Activated B cell treated with CpG ODN at 0.5 μM for 24 hours (primary cell): ENCODE results near the gene NDUFS2. TPM values are rescaled to one million over a fixed set of nuclear protein-coding genes. Genes with fewer than 3 reads are reported as not detected.

Source experiments
- ATAC-seq: fragments of 200-7000 bp; cut with Tn5 transposase; one replicate; pipeline ENCODE4 v1.10.0; 2021; ENCODE audit warnings: low read depth, mild to moderate bottlenecking, moderate library complexity
- CTCF ChIA-PET: fragments of 350-600 bp; sonication (Branson Sonifier 250); formaldehyde crosslinking; loops from one replicate; lab custom pipeline; 2021; ENCODE audit warnings: antibody characterized with exemption; lab: Charles Lee
- POLR2A ChIA-PET: fragments of 350-600 bp; sonication (Branson Sonifier 250); formaldehyde crosslinking; loops from one replicate; lab custom pipeline; 2021; ENCODE audit warnings: antibody characterized with exemption; lab: Charles Lee
- DNase-seq: peaks from one replicate; pipeline ENCODE4 v3.0.0; 2022
- H3K27ac Mint-ChIP-seq: one replicate; pipeline ENCODE4 v1.8.0; 2020; ENCODE audit warnings: mixed read lengths
- H3K27me3 Mint-ChIP-seq: one replicate; pipeline ENCODE4 v1.8.0; 2021; ENCODE audit warnings: mixed read lengths
- H3K36me3 Mint-ChIP-seq: one replicate; pipeline ENCODE4 v1.8.0; 2021; ENCODE audit warnings: low read depth, mixed read lengths
- H3K4me1 Mint-ChIP-seq: one replicate; pipeline ENCODE4 v1.8.0; 2021; ENCODE audit warnings: mixed read lengths
- H3K4me3 Mint-ChIP-seq: one replicate; pipeline ENCODE4 v1.8.0; 2020; ENCODE audit warnings: mild to moderate bottlenecking, mixed read lengths
- H3K9me3 Mint-ChIP-seq: one replicate; pipeline ENCODE4 v1.8.0; 2020; ENCODE audit warnings: mixed read lengths
- intact Hi-C: fragments of 100-400 bp; cut with micrococcal nuclease; formaldehyde crosslinking; loops from one replicate; pipeline ENCODE4 v1.15.1; 2024
- total RNA-seq: library from RNA; stranded (reverse); gene quantifications from 2 replicates; pipeline ENCODE4 v1.2.3, GENCODE V29; 2022
- TF ChIP-seq, protein P1 (sequence below): fragments of 200-600 bp; IDR thresholded peaks from one replicate; pipeline ENCODE4 v1.8.0; 2022; ENCODE audit warnings: antibody characterized with exemption, mild to moderate bottlenecking

NDUFS2 gene
- total RNA-seq, 1 donor from 2014 or later = 73.9 TPM

DNA sequence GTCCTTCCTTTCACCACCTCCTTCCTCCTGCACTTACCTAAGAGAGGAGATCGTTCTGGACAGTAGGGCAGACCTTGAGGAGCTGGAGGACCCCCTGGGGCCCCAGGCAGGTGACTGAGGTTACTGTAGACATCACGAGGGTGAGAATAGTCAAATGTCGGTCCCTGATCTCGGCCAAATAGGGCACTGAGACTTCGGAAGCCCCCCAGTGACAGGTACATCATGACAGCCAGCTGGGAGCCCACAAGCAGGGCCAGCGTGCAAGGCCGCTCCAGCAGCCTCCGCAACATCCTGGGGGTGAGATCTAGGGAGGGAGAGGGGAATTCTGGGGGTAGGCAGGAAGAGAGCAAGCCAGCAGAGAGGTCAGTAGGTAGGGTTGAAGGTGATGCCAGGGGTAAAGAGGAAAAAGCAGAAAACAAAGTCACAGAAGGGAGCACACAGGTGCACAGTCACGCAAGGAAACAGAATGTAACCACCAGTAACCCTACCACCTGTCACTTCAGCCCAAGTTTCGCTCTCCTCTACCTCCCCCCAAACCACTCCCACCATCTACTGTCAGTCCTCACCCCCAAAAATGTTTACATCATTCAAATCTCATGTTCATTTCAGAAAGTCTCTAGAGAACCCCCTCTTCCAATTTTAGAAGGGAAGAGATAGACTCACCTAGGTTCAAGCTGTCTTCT is 26.3 kb upstream of the NDUFS2 start:
- no peaks in the 10 kb centered on the region for H3K27me3 Mint-ChIP-seq
- H3K36me3 Mint-ChIP-seq = peaks cover 57% of the 10 kb centered on the region
- H3K4me3 Mint-ChIP-seq = peak overlapping the region; percentile 99
- CTCF ChIA-PET = interaction anchor here (0.8 to 2.8 kb wide), 3 partner anchors 10 to 206 kb away, joined by 3 to 18 read pairs (median 7); partner anchors contain the start of gene PPOX
- DNase-seq (no peak), ATAC-seq (no peak)
- intact Hi-C loops = no loop called here
- peaks cover 53% of the 10 kb centered on the region for H3K4me1 Mint-ChIP-seq
- H3K9me3 Mint-ChIP-seq = no peaks in the 10 kb centered on the region
- TF ChIP-seq, protein P1, sequence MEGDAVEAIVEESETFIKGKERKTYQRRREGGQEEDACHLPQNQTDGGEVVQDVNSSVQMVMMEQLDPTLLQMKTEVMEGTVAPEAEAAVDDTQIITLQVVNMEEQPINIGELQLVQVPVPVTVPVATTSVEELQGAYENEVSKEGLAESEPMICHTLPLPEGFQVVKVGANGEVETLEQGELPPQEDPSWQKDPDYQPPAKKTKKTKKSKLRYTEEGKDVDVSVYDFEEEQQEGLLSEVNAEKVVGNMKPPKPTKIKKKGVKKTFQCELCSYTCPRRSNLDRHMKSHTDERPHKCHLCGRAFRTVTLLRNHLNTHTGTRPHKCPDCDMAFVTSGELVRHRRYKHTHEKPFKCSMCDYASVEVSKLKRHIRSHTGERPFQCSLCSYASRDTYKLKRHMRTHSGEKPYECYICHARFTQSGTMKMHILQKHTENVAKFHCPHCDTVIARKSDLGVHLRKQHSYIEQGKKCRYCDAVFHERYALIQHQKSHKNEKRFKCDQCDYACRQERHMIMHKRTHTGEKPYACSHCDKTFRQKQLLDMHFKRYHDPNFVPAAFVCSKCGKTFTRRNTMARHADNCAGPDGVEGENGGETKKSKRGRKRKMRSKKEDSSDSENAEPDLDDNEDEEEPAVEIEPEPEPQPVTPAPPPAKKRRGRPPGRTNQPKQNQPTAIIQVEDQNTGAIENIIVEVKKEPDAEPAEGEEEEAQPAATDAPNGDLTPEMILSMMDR = no peak
- H3K27ac Mint-ChIP-seq = peak overlapping the region; percentile 99
- POLR2A ChIA-PET = interaction anchor here (1.0 to 4.3 kb wide), 10 partner anchors 10 to 469 kb away, joined by 3 to 42 read pairs (median 6); partner anchors contain the start of genes DEDD, NDUFS2, PPOX and UFC1

DNA sequence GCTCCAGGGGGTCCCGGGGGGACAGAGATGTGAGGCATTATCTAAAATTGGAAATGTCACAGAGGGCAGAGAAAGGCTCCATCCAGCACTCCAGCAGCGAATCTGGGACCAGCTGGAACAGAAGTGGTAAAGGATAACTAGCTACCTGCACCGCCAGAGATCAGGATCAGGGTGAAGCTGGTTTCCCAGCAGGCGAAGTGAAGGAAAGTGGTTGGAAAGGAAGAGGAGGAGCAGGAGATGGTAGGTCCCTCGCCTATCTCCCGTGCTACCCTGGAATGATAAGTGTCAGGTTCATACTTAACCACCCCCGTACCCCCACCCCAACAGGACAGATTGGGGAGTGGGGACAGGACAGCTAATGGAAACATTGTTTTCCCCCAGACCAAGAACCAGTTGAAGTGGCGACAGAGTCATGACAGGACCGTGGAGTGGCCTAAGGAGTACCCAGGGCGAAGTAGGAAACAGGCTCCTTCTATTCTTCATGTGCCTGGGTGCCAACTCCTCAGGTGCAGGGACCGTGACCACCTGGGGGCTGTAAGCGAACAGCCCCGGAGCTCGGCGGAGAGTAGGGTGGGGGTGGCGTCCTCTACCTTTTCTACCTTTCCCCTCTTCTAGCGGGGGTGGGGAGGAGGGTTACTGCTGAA is 25.6 kb upstream of the NDUFS2 start:
- DNase-seq = no peak
- peaks cover 50% of the 10 kb centered on the region for H3K36me3 Mint-ChIP-seq
- H3K9me3 Mint-ChIP-seq = no peaks in the 10 kb centered on the region
- intact Hi-C loops = loop anchor here (1.0 kb wide), 5 partner anchors 9 to 49 kb away; partner anchors contain the start of genes DEDD and PPOX
- H3K27me3 Mint-ChIP-seq = no peaks in the 10 kb centered on the region
- H3K4me3 Mint-ChIP-seq = peak overlapping the region; percentile 99
- POLR2A ChIA-PET = interaction anchor here (0.6 to 4.3 kb wide), 15 partner anchors 10 to 469 kb away, joined by 3 to 42 read pairs (median 6); partner anchors contain the start of genes DEDD, NDUFS2, PPOX and TOMM40L
- H3K4me1 Mint-ChIP-seq = peaks cover 57% of the 10 kb centered on the region
- TF ChIP-seq, protein P1 = no peak
- no peak for ATAC-seq
- CTCF ChIA-PET = interaction anchor here (0.8 to 2.8 kb wide), 3 partner anchors 11 to 205 kb away, joined by 3 to 18 read pairs (median 7); partner anchors contain the start of gene PPOX
- peak overlapping the region; percentile 99 for H3K27ac Mint-ChIP-seq

DNA sequence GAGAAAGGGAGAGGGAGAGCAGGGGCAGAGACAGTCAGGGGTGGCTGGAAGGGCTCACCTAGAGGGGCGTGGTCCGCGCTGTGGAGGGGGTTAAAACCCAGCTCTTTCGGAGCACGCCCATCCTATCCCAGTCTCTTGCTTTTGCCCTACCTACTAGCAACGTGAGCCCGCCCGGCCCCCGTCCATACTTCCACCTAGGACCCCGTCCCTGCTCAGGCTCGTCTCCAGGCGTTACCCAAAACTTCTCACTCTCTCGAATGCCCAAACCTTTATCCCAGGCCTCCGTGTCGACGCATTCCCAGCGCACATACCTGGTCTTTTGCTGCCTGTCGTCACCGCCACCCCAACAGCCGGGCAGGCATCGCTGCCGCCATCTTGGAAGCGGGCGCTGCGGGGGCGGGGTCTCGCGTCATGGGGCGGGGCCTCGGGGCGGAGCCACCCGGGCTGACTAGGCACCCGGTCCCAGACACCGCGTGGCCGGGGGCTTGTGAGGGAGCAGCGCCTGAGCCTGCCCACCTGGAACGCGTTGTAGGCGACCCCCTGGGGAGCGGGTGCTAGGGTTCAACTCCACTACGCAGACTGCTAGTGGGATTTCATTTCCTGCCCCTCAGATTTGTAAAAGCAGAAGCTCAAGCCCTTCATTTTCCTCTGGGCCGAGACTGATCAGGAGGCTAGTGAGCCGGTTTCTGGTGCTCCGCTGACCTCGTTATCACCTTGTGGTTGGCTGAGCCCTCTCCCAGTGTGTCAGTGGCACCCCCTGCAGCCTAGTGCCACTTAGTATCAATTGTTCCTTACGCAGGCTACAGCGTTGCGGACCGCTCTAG is 24.8 kb upstream of the NDUFS2 start, which contains the start of gene B4GALT3:
Gene B4GALT3, minus strand, starts transcription at position 396 of the 824 bp plus-strand sequence. CDS start 1,447 bp downstream, outside the sequence.
- peak within 1 kb of the TSS; percentile 99 for H3K4me3 Mint-ChIP-seq
- no peaks in the 10 kb centered on the region for H3K9me3 Mint-ChIP-seq
- ChIA-PET POLR2A (interaction anchor here (0.6 to 4.3 kb wide), 21 partner anchors 9 to 470 kb away, joined by 3 to 42 read pairs (median 5); partner anchors contain the start of genes DEDD, F11R, NDUFS2 and PPOX), CTCF (interaction anchor here (0.6 to 2.8 kb wide), 6 partner anchors 9 to 205 kb away, joined by 3 to 18 read pairs (median 4); partner anchors contain the start of gene PPOX)
- DNase-seq (peak; percentile 99), ATAC-seq (peak; percentile 90)
- H3K27me3 Mint-ChIP-seq = no peaks in the 10 kb centered on the region
- peak within 1 kb of the TSS; percentile 99 for H3K27ac Mint-ChIP-seq
- TF ChIP-seq, protein P1 = no peak
- peaks cover 64% of the 10 kb centered on the region for H3K4me1 Mint-ChIP-seq
- intact Hi-C loops = loop anchor here (1.0 kb wide), 5 partner anchors 8 to 48 kb away; partner anchors contain the start of genes DEDD and PPOX
- H3K36me3 Mint-ChIP-seq = peaks cover 42% of the 10 kb centered on the region

DNA sequence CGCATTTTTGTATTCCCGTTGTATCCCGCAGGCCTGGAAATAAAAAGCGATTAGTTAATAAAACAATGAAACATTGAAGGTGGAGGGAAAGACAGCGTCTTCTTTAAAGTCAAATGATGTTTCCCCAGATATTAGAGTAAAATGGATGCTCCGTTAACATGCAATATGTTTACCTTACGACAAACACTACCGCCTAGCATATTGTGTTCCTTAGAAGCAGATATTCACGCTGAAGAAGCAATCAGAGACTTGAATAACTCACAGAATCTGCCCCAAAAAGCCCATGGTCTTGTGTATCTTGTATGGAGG is 24.3 kb upstream of the NDUFS2 start:
- Mint-ChIP-seq H3K27ac (peak overlapping the region; percentile 99), H3K4me1 (peaks cover 67% of the 10 kb centered on the region), H3K36me3 (peaks cover 37% of the 10 kb centered on the region), H3K27me3 (no peaks in the 10 kb centered on the region), H3K9me3 (no peaks in the 10 kb centered on the region), H3K4me3 (peak overlapping the region; percentile 99)
- no peak for ATAC-seq
- DNase-seq = no peak
- POLR2A ChIA-PET = interaction anchor here (0.6 to 4.3 kb wide), 16 partner anchors 8 to 222 kb away, joined by 3 to 42 read pairs (median 6); partner anchors contain the start of genes DEDD, F11R, NDUFS2 and PPOX
- TF ChIP-seq, protein P1 = no peak
- CTCF ChIA-PET = interaction anchor here (1.0 to 2.8 kb wide), 3 partner anchors 8 to 181 kb away, joined by 3 to 18 read pairs (median 4); partner anchors contain the start of gene PPOX
- intact Hi-C loops = loop anchor here (1.0 kb wide), 5 partner anchors 7 to 47 kb away; partner anchors contain the start of genes DEDD and PPOX
